ENCODE measurements around the gene PER1.

- TF ChIP-seq POLR2A (IDR thresholded peaks at IDR 0.05): no peak
- TF ChIP-seq CTCF (IDR thresholded peaks at IDR 0.05): no peak
These were observed 13.9 kb downstream of the PER1 start for GRCh38 chr17:8138374-8138671.

Measured in thyroid gland (tissue), 4 donors.